Medulla oblongata (tissue), 1 donor: Measurements from ENCODE around the gene NKIRAS2.
A peak's percentile ranks its signal among the peaks of the same experiment; 100 is the strongest.

Experiments
- DNase-seq: peaks from one replicate; pipeline ENCODE4 v3.0.0-alpha.2; 2015; ENCODE audit errors: extremely low spot score

Gene NKIRAS2

DNA sequence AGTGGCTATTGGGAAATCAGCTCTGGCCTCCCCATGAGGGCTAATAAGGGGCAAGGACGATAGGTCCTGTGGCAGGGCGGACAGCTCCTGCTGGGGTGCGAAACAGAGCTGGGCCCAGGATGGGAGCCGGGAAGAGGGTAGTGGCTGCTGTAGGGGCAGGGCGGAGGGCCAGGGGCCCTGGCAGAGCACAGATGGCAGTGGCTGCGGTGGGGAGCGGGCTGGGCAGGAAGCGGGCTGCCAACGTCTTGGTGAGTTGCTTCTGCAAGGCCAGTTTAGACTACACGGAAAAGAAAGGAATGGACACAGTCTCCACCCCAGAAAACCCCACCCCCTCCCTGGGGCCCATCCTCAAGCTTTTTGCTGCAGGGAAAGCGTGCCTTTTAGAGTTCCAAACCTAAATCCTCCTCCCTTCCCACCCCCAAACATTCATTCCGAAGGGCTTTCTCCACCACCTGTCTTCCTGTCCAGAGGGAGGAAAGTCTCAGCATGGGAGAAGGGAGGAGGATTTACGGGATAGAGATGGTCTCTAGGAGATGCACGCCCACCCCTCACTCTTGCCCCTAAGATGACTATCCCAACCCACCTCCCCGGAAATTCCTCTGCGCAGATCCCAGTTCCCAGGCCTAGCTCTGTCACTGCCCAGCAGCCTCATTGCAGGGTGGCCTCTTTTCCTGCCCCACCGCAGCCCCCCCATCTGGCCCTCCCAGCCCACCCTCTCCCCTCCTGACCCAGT lies 7.1 kb downstream of the NKIRAS2 start:
- no peak for DNase-seq

GRCh38 chr17:42027590-42027889 lies 7.7 kb downstream of the NKIRAS2 start:
- DNase-seq, result no peak

GRCh38 chr17:42027961-42028790 lies 8.3 kb downstream of the NKIRAS2 start:
- no peak for DNase-seq

GRCh38 chr17:42028791-42029127 lies 8.9 kb downstream of the NKIRAS2 start:
- no peak for DNase-seq

- no peak for DNase-seq
Observed at GRCh38 chr17:42031584-42031983, 11.7 kb downstream of the NKIRAS2 start.

DNA sequence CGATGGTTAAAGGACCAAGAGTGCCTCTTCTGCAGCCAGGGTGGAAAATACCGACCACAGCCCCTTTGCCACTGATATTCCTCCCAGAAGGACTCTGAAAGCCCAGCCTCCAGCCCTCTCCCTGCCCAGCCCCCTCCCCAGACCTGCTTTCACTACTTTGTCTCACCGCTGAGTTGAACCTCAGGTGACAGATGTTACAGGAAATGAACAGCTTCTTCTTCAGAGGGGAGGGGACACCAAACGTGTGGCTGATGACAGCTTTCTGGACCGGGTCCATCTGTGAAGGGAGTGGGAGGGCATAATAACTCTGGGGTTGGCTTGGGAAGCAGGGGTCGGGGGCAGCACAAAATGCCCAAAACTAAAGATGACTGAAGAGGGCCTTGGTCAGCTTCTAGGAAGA lies 14.2 kb downstream of the NKIRAS2 start:
- no peak for DNase-seq

DNA sequence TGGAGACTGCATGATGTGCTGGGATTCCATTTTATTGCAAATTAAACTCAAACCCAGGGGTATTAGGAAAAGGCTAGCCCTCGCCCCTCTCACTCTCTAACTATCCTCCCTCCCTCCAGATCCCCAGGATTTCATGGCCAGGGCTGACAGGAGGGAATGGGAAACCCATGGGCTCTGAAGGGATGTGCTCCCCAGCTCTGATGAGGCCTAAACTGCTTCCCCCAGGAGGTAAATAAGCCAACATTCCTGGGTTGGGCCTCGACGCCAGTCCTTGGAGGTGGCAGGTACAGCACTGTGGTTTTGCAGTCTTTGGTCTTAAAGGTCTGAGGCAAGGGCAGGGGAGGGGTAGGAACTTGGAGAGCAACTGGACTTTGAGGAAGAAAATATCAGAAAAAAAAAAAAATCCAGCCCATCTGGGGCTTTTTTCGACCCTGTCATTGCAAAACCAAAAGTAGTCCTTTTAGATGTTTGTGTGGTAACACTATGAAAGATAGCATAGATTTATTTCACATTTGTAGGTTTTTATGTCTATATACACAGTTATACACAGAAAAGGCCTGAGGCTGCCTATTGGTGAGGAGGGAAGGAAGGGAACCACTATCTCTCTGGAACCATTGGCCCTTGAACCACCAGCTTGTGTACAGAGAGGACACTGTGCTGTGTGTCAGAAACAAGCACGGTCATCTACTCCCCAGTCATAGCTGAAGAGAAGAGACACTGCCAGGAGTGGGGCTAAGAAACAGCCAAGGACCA lies 18.5 kb downstream of the NKIRAS2 start:
- no peak for DNase-seq

- no peak for DNase-seq
Observed at GRCh38 chr17:42039794-42040763, 20.2 kb downstream of the NKIRAS2 start.

- no peak for DNase-seq
Observed at GRCh38 chr17:42040818-42041217, 20.9 kb downstream of the NKIRAS2 start.

DNA sequence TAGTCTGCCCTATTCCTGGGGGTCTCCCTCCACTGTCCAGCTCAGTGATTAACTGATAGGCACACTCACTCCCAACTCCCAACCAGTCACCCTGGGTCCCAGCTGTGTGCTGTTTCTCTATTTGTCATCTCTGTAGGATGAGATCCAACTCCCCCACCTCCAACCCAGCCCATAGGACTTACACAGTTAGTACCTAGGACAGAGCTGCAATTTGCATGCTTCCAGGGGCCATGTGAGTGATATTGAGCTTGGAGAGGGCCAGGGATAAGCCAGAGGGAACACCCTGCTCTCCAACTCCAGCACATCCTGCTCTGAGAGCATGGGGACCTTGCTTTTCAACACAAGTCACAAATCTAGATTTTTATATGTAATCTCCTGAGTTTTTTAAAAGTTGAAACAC lies 21.7 kb downstream of the NKIRAS2 start:
- DNase-seq, result no peak

DNA sequence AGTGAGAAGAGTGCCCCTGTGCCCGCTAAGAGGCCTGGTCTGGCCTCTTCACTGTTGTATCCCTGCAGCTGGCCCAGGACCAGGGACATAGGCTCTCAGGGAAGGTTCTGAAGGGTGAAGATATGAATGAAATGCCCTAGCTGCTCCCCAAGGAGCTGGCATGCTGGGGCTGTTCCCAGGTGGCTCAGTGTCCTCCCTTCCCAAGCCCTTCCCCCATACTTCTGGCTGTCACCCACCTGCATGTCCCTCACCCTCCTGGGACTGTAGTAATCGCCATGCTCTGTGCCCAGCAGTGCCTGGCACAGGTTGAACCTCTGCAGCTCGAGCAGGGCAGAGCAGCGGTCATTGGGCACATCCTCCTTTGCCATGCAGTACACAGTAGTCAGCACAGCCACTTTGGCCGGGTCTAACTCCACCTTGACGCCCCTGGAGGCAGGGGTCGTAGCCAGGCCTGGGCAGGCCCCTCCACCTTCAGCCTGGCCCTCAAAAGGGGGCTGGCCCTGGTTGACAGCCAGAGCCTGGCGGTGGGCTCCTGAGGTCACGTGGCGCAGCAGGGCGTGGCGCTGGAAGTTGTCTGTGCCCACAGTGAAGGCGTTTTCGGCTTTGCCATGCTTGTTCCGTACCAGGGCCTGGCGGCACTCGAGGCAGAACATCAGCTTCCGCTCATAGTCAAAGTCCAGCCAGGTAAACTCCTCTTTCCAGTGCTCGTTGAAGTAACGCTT lies 22.9 kb downstream of the NKIRAS2 start:
- DNase-seq, result no peak

GRCh38 chr17:42045719-42046118 lies 25.8 kb downstream of the NKIRAS2 start:
- no peak for DNase-seq

GRCh38 chr17:42047343-42047742 lies 27.5 kb downstream of the NKIRAS2 start:
- no peak for DNase-seq

DNA sequence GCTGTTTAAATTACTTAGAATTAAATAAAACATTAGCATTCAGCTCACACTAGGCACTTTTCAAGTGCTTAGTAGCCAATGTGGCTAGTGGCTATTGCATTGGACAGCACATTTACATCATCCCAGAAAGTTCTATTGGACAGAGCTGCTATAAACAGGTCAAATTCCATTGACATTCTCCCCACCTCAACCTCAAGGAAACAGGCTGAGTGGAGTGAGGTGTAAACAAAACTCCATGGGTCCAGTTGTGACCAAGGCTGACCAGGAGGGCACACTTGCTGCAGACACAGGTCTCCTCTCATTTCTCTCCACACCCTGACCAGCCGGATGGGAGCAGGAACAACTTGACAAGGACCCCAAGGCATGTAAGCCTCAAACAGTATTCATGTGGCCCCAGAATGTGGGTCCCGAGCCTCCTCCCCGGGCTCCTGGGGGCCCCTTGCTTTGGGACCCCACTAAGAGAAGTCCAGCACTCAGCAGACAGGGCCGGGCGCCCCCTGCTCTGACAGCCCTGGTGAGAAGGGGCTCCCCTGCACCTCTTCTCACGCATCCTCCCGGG lies 30.0 kb downstream of the NKIRAS2 start:
- no peak for DNase-seq

DNA sequence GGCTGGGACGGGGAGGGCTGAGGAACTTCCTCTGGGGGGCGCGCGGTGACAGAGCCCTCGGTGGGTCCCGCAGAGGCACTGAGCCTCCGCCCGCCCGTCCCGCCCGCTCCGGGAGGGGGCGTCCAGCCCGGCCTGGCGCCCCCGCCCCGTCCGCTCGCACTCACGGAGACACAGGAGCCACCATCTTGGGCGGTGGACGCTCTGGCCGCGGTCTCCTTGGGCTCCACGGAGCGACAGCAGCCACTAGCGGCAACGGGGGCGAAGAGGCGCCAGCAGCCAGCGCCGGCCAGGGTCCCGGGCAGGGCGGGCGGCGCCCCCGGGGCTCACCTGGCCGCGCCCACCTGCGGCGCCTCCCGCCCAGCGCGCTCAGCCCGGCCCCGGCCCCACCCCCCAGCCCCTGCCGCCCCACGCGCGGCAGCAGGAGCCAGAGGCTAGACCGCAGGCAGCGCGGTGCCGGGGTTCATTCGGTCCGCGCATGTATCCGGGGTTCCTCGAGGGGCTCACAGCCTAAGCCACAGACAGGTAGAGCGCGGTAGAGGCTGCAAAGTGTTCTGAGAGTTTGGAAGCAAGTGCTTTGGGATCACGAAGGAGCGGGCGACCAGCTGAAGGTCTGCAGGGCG lies 30.6 kb downstream of the NKIRAS2 start, which contains the start of gene C17orf113:
Gene C17orf113 (minus strand): TSS at position 209 of the 620 bp plus-strand sequence. CDS start 7,225 bp downstream, outside the sequence.
- DNase-seq, result peak; percentile 41

GRCh38 chr17:42051013-42051400 lies 31.1 kb downstream of the NKIRAS2 start:
- DNase-seq, result no peak

DNA sequence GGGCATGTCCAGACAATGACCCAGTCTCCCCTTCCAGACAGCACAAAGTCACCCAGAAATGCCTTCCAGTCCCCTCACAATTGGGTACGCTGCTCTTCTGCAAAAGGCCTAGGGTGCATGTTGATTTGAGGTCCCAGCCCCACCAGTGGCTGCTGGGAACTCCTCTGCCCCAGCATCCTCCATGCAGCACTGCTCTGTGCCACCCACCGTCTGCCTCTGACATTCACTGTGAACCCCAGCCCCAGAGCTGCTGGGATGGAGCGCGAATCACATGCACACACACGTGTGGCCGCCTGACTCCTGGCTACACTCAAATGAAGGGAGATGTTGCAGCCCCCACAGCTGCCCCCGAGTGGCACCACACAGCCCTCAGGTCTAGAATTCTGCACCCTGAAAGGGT lies 31.8 kb downstream of the NKIRAS2 start:
- DNase-seq, result no peak

DNA sequence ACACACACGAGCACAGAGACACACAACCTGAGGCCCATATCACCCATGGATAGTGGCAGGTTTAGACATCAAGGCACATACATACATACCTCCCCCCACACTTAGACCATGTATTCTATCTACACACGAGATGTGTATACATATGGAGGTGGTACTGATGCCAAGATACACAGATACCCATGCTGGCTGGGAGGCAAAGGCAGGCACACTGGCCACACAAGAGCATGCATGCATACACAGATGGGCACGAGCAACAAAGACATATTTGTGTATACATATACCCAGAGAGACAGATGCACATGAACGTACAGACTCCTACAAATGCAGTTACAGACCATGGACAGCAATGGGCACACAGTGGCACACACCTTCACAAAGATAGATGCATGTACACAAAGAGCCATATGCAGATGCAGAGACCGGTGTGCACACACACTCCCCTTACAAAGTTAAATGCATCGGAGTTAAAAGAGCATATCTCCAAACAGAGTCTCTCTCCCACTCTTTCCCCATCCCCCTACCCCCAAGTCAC lies 32.5 kb downstream of the NKIRAS2 start:
- DNase-seq, result no peak

DNA sequence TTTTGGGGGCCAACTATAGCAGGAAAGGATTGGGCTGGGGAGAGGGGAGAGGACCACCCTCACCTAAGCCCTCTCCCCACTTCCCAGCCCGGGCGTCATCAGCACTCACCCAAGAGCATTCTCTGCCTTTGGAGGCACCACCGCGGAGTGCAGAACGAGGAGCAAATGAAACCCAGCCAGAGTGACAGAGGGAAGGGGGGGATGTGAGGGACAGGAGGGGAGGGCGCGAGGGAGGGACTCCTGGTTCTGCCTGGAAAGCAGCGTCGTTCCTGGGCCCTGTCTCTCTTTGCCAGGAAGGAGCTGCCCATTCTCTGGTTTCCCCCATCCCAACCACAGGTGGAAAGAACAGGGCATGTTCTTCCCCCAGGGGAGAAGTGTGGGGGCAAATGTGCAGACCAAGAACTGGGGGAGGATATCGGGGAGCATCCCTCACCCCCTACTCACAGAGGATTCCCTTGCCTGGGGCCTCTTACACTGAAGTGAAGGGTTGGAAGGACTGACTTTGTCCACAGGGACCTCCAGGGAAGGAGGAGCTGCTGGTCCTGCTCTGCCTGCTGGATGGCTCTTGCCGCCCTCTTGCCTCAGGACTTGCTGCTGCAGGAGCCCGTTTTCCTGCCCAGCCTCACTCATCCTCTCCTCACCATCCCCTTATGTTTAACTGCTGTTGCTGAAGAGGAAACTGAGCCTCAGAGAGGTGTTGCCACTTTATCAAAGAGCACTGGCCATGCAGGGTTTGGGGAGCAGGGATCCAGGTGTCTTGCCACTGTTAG lies 34.0 kb downstream of the NKIRAS2 start:
- DNase-seq, result no peak
